Tibial nerve (tissue), 4 donors: Measurements from ENCODE around the gene ATP13A2. TPM values are rescaled to one million over a fixed set of nuclear protein-coding genes. Genes with fewer than 3 reads are reported as not detected.

Source experiments
- DNase-seq, 2 donors: peaks; one replicate each; pipeline ENCODE4 v3.0.0-alpha.2; 2019; ENCODE audit warnings: low spot score in 2 of 2
- H3K27ac ChIP-seq, 4 donors: fragments of 200-600 bp; sonication (generic) in 3 of 4; one replicate each; pipeline ENCODE4 v1.5.1; 2017 to 2019; ENCODE audit warnings: mild to moderate bottlenecking in 1 of 4
- H3K27me3 ChIP-seq, 2 donors: fragments of 200-600 bp; sonication (generic) in 1 of 2; one replicate each; pipeline versions ENCODE4 v1.5.1 to v1.6.0; 2017 to 2019
- H3K36me3 ChIP-seq, 3 donors: fragments of 200-600 bp; sonication (generic); one replicate each; pipeline ENCODE4 v1.5.1; 2018 to 2019
- H3K4me1 ChIP-seq, 4 donors: fragments of 200-600 bp; sonication (generic) in 3 of 4; one replicate each; pipeline ENCODE4 v1.5.1; 2017 to 2019
- H3K4me3 ChIP-seq, 4 donors: fragments of 200-600 bp; sonication (generic) in 3 of 4; one replicate each; pipeline ENCODE4 v1.5.1; 2017 to 2019; ENCODE audit warnings: mild to moderate bottlenecking in 1 of 4, moderate library complexity in 1 of 4
- H3K9me3 ChIP-seq, 4 donors: fragments of 200-600 bp; sonication (generic) in 3 of 4; one replicate each; pipeline ENCODE4 v1.5.1; 2017 to 2019
- EP300 ChIP-seq, 2 donors: sonication (generic); formaldehyde crosslinking; IDR thresholded peaks; one replicate each; pipeline ENCODE4 v1.6.1; 2017; ENCODE audit warnings: antibody characterized with exemption in 2 of 2, mild to moderate bottlenecking in 1 of 2
- POLR2A ChIP-seq, 2 donors: fragments of 450-650 bp; IDR thresholded peaks; one replicate each; pipeline ENCODE4 v1.6.1; 2017; ENCODE audit warnings: antibody characterized with exemption in 2 of 2, mild to moderate bottlenecking in 2 of 2, moderate library complexity in 2 of 2
- WGBS, 2 donors: methylation state at CpG; one replicate each; pipeline ENCODE4 v1.1.5; 2018; 5-methylcytosine and 5-hydroxymethylcytosine counted together
- total RNA-seq, 4 donors: library from RNA; depleted of rRNA; stranded (reverse); fragments of >200 nt; gene quantifications; one replicate each; pipeline ENCODE4 v1.1.0, GENCODE V29; 2016
- TF ChIP-seq, protein P1 (sequence below), 5 experiments: fragments of 200-600 bp in 3 of 5; fragments of 450-650 bp in 2 of 5; sonication (generic) in 3 of 5; IDR thresholded peaks; one replicate each; pipeline ENCODE4 v1.5.1; 2016 to 2019; ENCODE audit warnings: antibody characterized with exemption in 5 of 5, mild to moderate bottlenecking in 3 of 5, moderate library complexity in 2 of 5

Gene ATP13A2
- total RNA-seq, 4 donors from 2014 or later = 29.7 to 64.2 (median 42.1) TPM

DNA sequence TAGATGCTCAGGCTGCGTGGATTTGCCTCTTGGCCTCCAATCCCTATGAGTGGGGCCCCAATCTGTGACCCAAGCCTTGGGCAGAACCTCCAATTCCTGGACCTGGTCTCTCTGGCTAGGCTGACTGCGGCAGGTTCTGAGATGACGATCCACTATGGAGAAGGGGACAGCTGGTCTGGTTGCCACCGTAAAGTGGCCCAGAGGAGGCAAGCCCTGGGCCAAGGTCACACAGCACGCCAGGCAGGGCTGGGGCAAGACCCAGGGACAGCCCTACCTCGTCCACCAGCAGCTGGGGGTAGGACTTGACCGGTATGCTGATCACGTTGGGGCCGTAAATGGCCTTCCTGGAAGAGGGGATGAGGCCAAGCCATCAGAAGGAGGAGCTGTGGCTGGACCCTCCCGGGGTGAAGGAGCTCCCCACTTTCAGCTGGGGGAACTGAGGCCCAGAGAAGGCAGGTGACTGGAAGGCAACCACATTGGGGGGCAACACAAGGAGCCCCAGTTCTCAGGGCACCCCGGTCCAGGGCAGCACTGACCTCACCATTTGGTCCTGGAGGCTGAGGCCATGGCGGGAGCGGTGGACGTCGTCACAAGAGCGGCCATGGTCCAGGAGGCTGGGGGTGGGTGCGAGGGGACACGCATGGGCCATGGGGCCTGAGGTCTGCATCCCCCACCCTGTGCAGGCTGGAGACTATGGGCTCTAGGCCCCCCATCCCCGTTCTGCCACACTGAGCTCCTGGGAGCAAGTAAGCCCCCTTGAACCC, 9.8 kb downstream of the ATP13A2 start:
- 88 to 90% methylated on average over 13 to 19 of the region's 19 CpGs for WGBS, 2 donors
- TF ChIP-seq EP300 (IDR thresholded peaks at IDR 0.05) (no peak), POLR2A (IDR thresholded peaks at IDR 0.05) (no peak)
- TF ChIP-seq, protein P1, sequence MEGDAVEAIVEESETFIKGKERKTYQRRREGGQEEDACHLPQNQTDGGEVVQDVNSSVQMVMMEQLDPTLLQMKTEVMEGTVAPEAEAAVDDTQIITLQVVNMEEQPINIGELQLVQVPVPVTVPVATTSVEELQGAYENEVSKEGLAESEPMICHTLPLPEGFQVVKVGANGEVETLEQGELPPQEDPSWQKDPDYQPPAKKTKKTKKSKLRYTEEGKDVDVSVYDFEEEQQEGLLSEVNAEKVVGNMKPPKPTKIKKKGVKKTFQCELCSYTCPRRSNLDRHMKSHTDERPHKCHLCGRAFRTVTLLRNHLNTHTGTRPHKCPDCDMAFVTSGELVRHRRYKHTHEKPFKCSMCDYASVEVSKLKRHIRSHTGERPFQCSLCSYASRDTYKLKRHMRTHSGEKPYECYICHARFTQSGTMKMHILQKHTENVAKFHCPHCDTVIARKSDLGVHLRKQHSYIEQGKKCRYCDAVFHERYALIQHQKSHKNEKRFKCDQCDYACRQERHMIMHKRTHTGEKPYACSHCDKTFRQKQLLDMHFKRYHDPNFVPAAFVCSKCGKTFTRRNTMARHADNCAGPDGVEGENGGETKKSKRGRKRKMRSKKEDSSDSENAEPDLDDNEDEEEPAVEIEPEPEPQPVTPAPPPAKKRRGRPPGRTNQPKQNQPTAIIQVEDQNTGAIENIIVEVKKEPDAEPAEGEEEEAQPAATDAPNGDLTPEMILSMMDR (IDR thresholded peaks at IDR 0.05) = no peak
- H3K36me3 ChIP-seq = peaks cover 5 to 90% (median 27%) of the 10 kb centered on the region in 3 donors

DNA sequence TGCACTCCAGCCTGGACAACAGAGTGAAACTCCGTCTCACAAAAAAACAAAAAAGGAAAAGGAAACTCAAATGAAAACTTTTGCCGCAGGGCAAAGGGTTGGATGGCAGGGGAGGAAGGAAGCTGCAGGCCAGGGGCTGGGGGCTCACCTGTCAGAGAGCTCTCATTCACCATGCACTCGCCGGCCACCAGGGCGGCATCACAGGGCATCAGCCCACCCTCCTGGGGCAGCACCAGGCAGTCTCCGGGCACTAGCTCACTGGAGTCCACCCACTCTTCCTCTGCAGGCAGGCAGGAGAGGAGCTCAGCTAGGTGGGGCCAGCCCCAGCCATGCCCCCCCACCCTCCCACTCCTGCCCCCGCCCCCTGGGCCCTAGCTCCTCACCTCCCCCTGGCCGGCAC, 11.9 kb downstream of the ATP13A2 start:
- H3K4me3 ChIP-seq = no peak overlapping the region
- TF ChIP-seq POLR2A (IDR thresholded peaks at IDR 0.05) = no peak
- no peak for TF ChIP-seq EP300 (IDR thresholded peaks at IDR 0.05)
- TF ChIP-seq, protein P1 (IDR thresholded peaks at IDR 0.05) = no peak
- no peak overlapping the region for H3K27ac ChIP-seq
- no peaks in the 10 kb centered on the region for H3K4me1 ChIP-seq
- H3K27me3 ChIP-seq = no peaks in the 10 kb centered on the region
- peaks cover 5 to 99% (median 37%) of the 10 kb centered on the region in 3 donors for H3K36me3 ChIP-seq
- no peak for DNase-seq
- 84 to 89% methylated on average over 7 to 8 of the region's 8 CpGs for WGBS, 2 donors
- no peaks in the 10 kb centered on the region for H3K9me3 ChIP-seq

More for the DNA sequence above, 9.8 kb downstream of the ATP13A2 start:
- H3K4me1 ChIP-seq = peaks cover 0 to 3% (median 0%) of the 10 kb centered on the region in 4 donors
- no peaks in the 10 kb centered on the region for H3K27me3 ChIP-seq
- no peak overlapping the region for H3K27ac ChIP-seq
- DNase-seq = no peak
- no peak overlapping the region for H3K4me3 ChIP-seq
- no peaks in the 10 kb centered on the region for H3K9me3 ChIP-seq

DNA sequence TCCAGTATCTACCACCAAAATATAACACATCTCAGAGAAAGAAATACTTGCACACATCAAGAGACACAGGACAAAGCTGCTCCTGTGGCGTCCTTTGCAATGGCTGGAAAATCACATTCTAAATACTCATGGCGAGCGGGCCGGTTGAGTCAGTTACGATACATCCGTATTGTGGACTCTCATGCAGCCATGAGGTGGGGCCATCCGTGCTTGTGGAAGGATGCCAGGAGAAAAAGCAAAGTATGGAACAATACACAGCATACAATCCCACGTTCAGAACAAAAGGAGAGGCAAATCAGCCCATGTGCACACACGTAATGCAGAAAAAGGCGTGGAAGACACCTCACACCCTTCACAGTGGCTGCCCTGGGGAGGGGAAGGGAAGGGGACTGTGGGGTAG, 13.1 kb downstream of the ATP13A2 start:
- H3K4me1 ChIP-seq = no peaks in the 10 kb centered on the region
- WGBS, 2 donors = 76 to 77% methylated on average over 10 of the region's 10 CpGs
- no peaks in the 10 kb centered on the region for H3K9me3 ChIP-seq
- no peak overlapping the region for H3K27ac ChIP-seq
- H3K4me3 ChIP-seq = no peak overlapping the region
- peaks cover 5 to 94% (median 29%) of the 10 kb centered on the region in 3 donors for H3K36me3 ChIP-seq
- TF ChIP-seq EP300 (IDR thresholded peaks at IDR 0.05) (no peak), POLR2A (IDR thresholded peaks at IDR 0.05) (no peak)
- no peak for DNase-seq
- no peaks in the 10 kb centered on the region for H3K27me3 ChIP-seq

DNA sequence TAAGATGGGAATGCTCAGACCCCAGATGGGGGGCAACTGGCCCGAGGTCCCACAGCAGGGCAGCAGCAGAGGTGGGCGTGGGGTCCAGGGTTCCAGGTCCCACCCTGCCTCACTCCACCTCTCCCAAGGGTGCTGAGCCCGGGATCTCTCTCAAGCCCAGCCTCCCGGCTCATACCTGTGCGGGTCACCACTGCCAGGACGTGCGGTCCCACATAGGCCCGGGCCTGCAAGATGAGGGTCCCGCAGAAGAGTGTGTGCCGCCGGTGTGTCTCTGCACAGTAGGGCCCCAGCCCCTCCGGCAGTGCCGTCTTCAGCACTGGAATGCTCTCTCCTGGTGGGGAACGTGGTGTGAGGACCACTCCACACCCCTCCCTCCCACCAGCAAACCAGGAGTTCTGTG, 14.9 kb downstream of the ATP13A2 start:
- WGBS, 2 donors = 85 to 96% methylated on average over 7 to 11 of the region's 14 CpGs
- DNase-seq = no peak
- H3K9me3 ChIP-seq = no peaks in the 10 kb centered on the region
- H3K36me3 ChIP-seq = peaks cover 5 to 94% (median 17%) of the 10 kb centered on the region in 3 donors
- H3K27ac ChIP-seq = no peak overlapping the region
- H3K27me3 ChIP-seq = no peaks in the 10 kb centered on the region
- no peaks in the 10 kb centered on the region for H3K4me1 ChIP-seq
- TF ChIP-seq EP300 (IDR thresholded peaks at IDR 0.05) = no peak
- H3K4me3 ChIP-seq = no peak overlapping the region

DNA sequence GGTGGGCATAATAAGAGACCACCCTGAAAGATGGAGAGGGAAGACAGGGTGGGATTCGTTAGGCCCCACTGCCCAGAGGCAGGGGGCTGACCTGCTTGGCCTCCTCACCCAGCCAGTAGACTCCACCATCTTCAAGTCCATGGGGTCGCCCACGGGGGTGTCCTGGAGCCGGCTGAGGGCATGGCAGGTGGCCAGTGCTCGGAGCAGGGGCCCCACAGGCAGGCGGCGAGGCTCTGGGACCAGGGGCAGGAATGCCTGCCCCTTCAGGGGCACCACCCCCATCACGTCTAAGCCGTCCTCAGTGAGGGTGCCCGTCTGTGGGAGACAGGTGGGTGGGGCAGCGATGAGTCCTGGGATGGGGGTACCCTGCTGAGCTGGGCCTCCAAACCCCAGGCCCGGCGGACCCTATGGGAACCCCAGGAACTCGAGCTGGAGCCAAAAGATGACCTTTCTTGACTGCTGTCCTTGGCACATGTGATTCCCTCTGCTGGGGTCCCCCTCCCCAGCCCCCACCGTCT, 18.1 kb downstream of the ATP13A2 start:
- Histone ChIP-seq H3K27me3 (no peaks in the 10 kb centered on the region), H3K4me1 (no peaks in the 10 kb centered on the region), H3K27ac (no peak overlapping the region), H3K9me3 (no peaks in the 10 kb centered on the region), H3K4me3 (no peak overlapping the region), H3K36me3 (peaks cover 5 to 95% (median 14%) of the 10 kb centered on the region in 3 donors)
- no peak for DNase-seq
- TF ChIP-seq, protein P1 (IDR thresholded peaks at IDR 0.05) = no peak
- TF ChIP-seq EP300 (IDR thresholded peaks at IDR 0.05) (no peak), POLR2A (IDR thresholded peaks at IDR 0.05) (no peak)
- 76 to 88% methylated on average over 5 to 15 of the region's 15 CpGs for WGBS, 2 donors

DNA sequence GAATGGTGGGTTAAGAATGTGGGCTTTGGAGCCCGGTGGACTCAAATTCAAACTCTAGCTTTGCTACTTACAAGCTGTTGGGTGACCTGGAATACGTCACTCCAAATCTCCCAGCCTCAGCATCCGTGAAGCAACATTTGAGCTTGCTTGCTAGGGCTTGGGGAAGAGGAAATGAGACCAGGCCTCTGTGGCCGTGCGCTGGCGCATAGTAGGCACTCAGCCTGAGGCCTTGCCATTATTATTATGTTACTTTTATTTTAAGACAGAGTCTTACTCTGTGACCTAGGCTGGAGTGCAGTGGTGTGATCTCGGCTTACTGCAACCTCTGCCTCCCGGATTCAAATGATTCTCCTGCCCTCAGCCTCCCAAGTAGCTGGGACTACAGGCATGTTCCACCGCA, 19.1 kb downstream of the ATP13A2 start:
- no peaks in the 10 kb centered on the region for H3K9me3 ChIP-seq
- no peak for DNase-seq
- peaks cover 4 to 95% (median 14%) of the 10 kb centered on the region in 3 donors for H3K36me3 ChIP-seq
- 89 to 94% methylated on average over 9 of the region's 9 CpGs for WGBS, 2 donors
- H3K4me3 ChIP-seq = no peak overlapping the region
- no peaks in the 10 kb centered on the region for H3K4me1 ChIP-seq
- H3K27me3 ChIP-seq = no peaks in the 10 kb centered on the region
- H3K27ac ChIP-seq = no peak overlapping the region
- no peak for TF ChIP-seq POLR2A (IDR thresholded peaks at IDR 0.05)
- TF ChIP-seq, protein P1 (IDR thresholded peaks at IDR 0.05) = no peak
- TF ChIP-seq EP300 (IDR thresholded peaks at IDR 0.05) = no peak
